IPS-NIHi11 (cell line): ENCODE measurements around the gene ANKRD42.
A peak's percentile ranks its signal among the peaks of the same experiment; 100 is the strongest.
"Not testable (repeated sequence)": the region's sequence is repeated elsewhere in the genome, so short reads cannot be mapped to it uniquely, and the experiment has no call there.

Source experiments
- DNase-seq: peaks from one replicate; pipeline ENCODE4 v3.0.0; 2012; ENCODE audit warnings: mixed read lengths, low spot score

ANKRD42 gene

GRCh38 chr11:83172551-83172950, 21.0 kb upstream of the ANKRD42 start:
- DNase-seq: no peak

- DNase-seq: no peak
Measured at GRCh38 chr11:83174008-83174407, 19.5 kb upstream of the ANKRD42 start.

- no peak for DNase-seq
Measured at GRCh38 chr11:83175815-83176214, 17.7 kb upstream of the ANKRD42 start.

GRCh38 chr11:83181815-83182214, 11.7 kb upstream of the ANKRD42 start:
- no peak for DNase-seq

GRCh38 chr11:83185767-83186166, 7.7 kb upstream of the ANKRD42 start:
- no peak for DNase-seq

GRCh38 chr11:83187465-83187864, 6.0 kb upstream of the ANKRD42 start:
- no peak for DNase-seq

GRCh38 chr11:83191491-83191890, 2.0 kb upstream of the ANKRD42 start:
- no peak for DNase-seq

GRCh38 chr11:83191986-83192385, 1.5 kb upstream of the ANKRD42 start:
- DNase-seq: no peak

GRCh38 chr11:83192606-83193245, 786 bp upstream of the ANKRD42 start:
- DNase-seq: no peak

- DNase-seq: peak; percentile 44
Measured at GRCh38 chr11:83194281-83195142, 1.0 kb downstream of the ANKRD42 start.

- no peak for DNase-seq
Measured at GRCh38 chr11:83195143-83195466, 1.6 kb downstream of the ANKRD42 start.

GRCh38 chr11:83195649-83196048, 2.1 kb downstream of the ANKRD42 start:
- DNase-seq: no peak

GRCh38 chr11:83200035-83200434, 6.5 kb downstream of the ANKRD42 start:
- DNase-seq: no peak

- no peak for DNase-seq
Measured at GRCh38 chr11:83205608-83206185, 12.2 kb downstream of the ANKRD42 start.

- no peak for DNase-seq
Measured at GRCh38 chr11:83206221-83206620, 12.7 kb downstream of the ANKRD42 start.

- not testable (repeated sequence) for DNase-seq
Measured at GRCh38 chr11:83206771-83207382, 13.4 kb downstream of the ANKRD42 start.

GRCh38 chr11:83219095-83219494, 25.6 kb downstream of the ANKRD42 start:
- DNase-seq: peak; percentile 30

- DNase-seq: no peak
Measured at GRCh38 chr11:83220260-83220659, 26.7 kb downstream of the ANKRD42 start.

- no peak for DNase-seq
Measured at GRCh38 chr11:83221694-83222093, 28.2 kb downstream of the ANKRD42 start.

GRCh38 chr11:83222499-83222898, 29.0 kb downstream of the ANKRD42 start:
- DNase-seq: no peak

- no peak for DNase-seq
Measured at GRCh38 chr11:83223457-83223856, 29.9 kb downstream of the ANKRD42 start.

- DNase-seq: no peak
Measured at GRCh38 chr11:83235825-83236224, 42.3 kb downstream of the ANKRD42 start.

- no peak for DNase-seq
Measured at GRCh38 chr11:83238111-83238510, 44.6 kb downstream of the ANKRD42 start.
